DOHH2 (cell line): ENCODE measurements around the gene SH3BP5L.

ENCODE experiments used
- H3F3A ChIP-seq: fragments of 200-600 bp; sonication (generic), shearing (Covaris generic); 2 replicates; pipeline ENCODE4 v1.6.0; 2016; ENCODE audit warnings: antibody characterized with exemption, mild to moderate bottlenecking; ENCODE audit not compliant: control insufficient read depth, insufficient read depth
- H3K27ac ChIP-seq: fragments of 200-600 bp; sonication (generic); 2 replicates; pipeline ENCODE4 v1.5.1; 2014; ENCODE audit warnings: low read depth, mild to moderate bottlenecking, low read length, moderate library complexity
- H3K27me3 ChIP-seq: fragments of 200-600 bp; sonication (generic); 2 replicates; pipeline ENCODE4 v1.6.1; 2014; ENCODE audit warnings: mild to moderate bottlenecking, low read length, mixed read lengths; ENCODE audit not compliant: control insufficient read depth
- H3K36me3 ChIP-seq: fragments of 200-600 bp; sonication (generic); 2 replicates; pipeline ENCODE4 v1.6.1; 2014; ENCODE audit warnings: mild to moderate bottlenecking, low read length, moderate library complexity, mixed read lengths; ENCODE audit not compliant: control insufficient read depth
- H3K4me1 ChIP-seq: fragments of 200-600 bp; sonication (generic); 2 replicates; pipeline ENCODE4 v1.6.1; 2014; ENCODE audit warnings: mild to moderate bottlenecking, low read length, mixed read lengths; ENCODE audit not compliant: control insufficient read depth
- H3K4me2 ChIP-seq: fragments of 200-600 bp; sonication (generic); 2 replicates; pipeline ENCODE4 v1.6.0; 2014; ENCODE audit warnings: mild to moderate bottlenecking, low read length, moderate library complexity
- H3K4me3 ChIP-seq: fragments of 200-600 bp; sonication (generic); 2 replicates; pipeline ENCODE4 v1.5.1; 2014; ENCODE audit warnings: mild to moderate bottlenecking, low read length, mixed read lengths
- H3K79me2 ChIP-seq: fragments of 200-600 bp; sonication (generic); 2 replicates; pipeline ENCODE4 v1.6.1; 2014; ENCODE audit warnings: mild to moderate bottlenecking, low read length, mixed read lengths; ENCODE audit not compliant: control insufficient read depth
- H3K9me2 ChIP-seq: fragments of 200-600 bp; sonication (generic); replicated peaks from 2 replicates; pipeline ENCODE4 v1.6.1; 2014; ENCODE audit warnings: mild to moderate bottlenecking, low read length, mixed read lengths; ENCODE audit not compliant: control insufficient read depth
- H3K9me3 ChIP-seq: fragments of 200-600 bp; sonication (generic); 2 replicates; pipeline ENCODE4 v1.6.1; 2014; ENCODE audit warnings: antibody characterized with exemption, low read length, mixed read lengths; ENCODE audit not compliant: control insufficient read depth, insufficient read depth
- H4K20me1 ChIP-seq: fragments of 200-600 bp; sonication (generic); 2 replicates; pipeline ENCODE4 v1.6.0; 2014; ENCODE audit warnings: low read depth, mild to moderate bottlenecking, antibody characterized with exemption, low read length, moderate library complexity; ENCODE audit not compliant: control insufficient read depth, insufficient read depth
- CTCF ChIP-seq: fragments of 200-600 bp; sonication (generic); IDR thresholded peaks from one replicate; pipeline ENCODE4 v1.5.1; 2014; ENCODE audit warnings: antibody characterized with exemption, mild to moderate bottlenecking, low read depth, low read length; ENCODE audit not compliant: poor library complexity, severe bottlenecking
- EZH2phosphoT487 ChIP-seq: fragments of 200-600 bp; sonication (generic); IDR thresholded peaks from 2 replicates; pipeline ENCODE4 v1.6.1; 2017; ENCODE audit warnings: borderline replicate concordance, mild to moderate bottlenecking, antibody characterized with exemption, low read length, moderate library complexity, mixed read lengths

Gene SH3BP5L

GRCh38 chr1:248853663-248854375 is 28.1 kb upstream of the SH3BP5L start:
- Histone ChIP-seq H3K79me2 (peaks cover 19% of the 10 kb centered on the region), H3K4me1 (peaks cover 35% of the 10 kb centered on the region), H3K27me3 (no peaks in the 10 kb centered on the region), H3F3A (no peaks in the 10 kb centered on the region), H4K20me1 (no peaks in the 10 kb centered on the region), H3K4me2 (no peak overlapping the region), H3K9me3 (no peaks in the 10 kb centered on the region), H3K27ac (no peak overlapping the region), H3K36me3 (peaks cover 75% of the 10 kb centered on the region), H3K9me2 (no peaks in the 10 kb centered on the region), H3K4me3 (no peak overlapping the region)
- TF ChIP-seq EZH2phosphoT487 (no peak), CTCF (no peak)

GRCh38 chr1:248852481-248853405 is 27.0 kb upstream of the SH3BP5L start:
- Histone ChIP-seq H3K79me2 (peaks cover 12% of the 10 kb centered on the region), H3K36me3 (peaks cover 86% of the 10 kb centered on the region), H3F3A (no peaks in the 10 kb centered on the region), H3K27me3 (no peaks in the 10 kb centered on the region), H3K4me1 (peaks cover 27% of the 10 kb centered on the region), H4K20me1 (no peaks in the 10 kb centered on the region), H3K4me2 (no peak overlapping the region), H3K27ac (no peak overlapping the region), H3K4me3 (no peak overlapping the region), H3K9me2 (no peaks in the 10 kb centered on the region), H3K9me3 (no peaks in the 10 kb centered on the region)
- TF ChIP-seq CTCF (no peak), EZH2phosphoT487 (no peak)

- Histone ChIP-seq H3K9me3 (no peaks in the 10 kb centered on the region), H3K79me2 (no peaks in the 10 kb centered on the region), H3K4me2 (no peak overlapping the region), H3K4me3 (no peak overlapping the region), H3K9me2 (no peaks in the 10 kb centered on the region), H3F3A (no peaks in the 10 kb centered on the region), H3K27me3 (no peaks in the 10 kb centered on the region), H4K20me1 (no peaks in the 10 kb centered on the region), H3K36me3 (peaks cover 97% of the 10 kb centered on the region), H3K27ac (no peak overlapping the region), H3K4me1 (peaks cover 13% of the 10 kb centered on the region)
- TF ChIP-seq CTCF (no peak), EZH2phosphoT487 (no peak)
Observed at GRCh38 chr1:248851390-248851789, 25.7 kb upstream of the SH3BP5L start.
